OCI-LY3 (cell line): ENCODE measurements around the gene TMEM119.

Experiments used
- EZH2phosphoT487 ChIP-seq: fragments of 200-600 bp; shearing (Covaris generic); IDR thresholded peaks from 2 replicates; pipeline ENCODE4 v1.6.1; 2018; ENCODE audit warnings: antibody characterized with exemption, mixed run types, low read depth
- TF ChIP-seq, protein P1 (sequence below): fragments of 200-600, 300-600 bp; sonication (generic); IDR thresholded peaks from 2 replicates; pipeline ENCODE4 v1.5.1; 2014; ENCODE audit warnings: antibody characterized with exemption, low read length, low read depth

GRCh38 chr12:108551535-108551934 is 46.3 kb downstream of the TMEM119 start:
- TF ChIP-seq, protein P1, sequence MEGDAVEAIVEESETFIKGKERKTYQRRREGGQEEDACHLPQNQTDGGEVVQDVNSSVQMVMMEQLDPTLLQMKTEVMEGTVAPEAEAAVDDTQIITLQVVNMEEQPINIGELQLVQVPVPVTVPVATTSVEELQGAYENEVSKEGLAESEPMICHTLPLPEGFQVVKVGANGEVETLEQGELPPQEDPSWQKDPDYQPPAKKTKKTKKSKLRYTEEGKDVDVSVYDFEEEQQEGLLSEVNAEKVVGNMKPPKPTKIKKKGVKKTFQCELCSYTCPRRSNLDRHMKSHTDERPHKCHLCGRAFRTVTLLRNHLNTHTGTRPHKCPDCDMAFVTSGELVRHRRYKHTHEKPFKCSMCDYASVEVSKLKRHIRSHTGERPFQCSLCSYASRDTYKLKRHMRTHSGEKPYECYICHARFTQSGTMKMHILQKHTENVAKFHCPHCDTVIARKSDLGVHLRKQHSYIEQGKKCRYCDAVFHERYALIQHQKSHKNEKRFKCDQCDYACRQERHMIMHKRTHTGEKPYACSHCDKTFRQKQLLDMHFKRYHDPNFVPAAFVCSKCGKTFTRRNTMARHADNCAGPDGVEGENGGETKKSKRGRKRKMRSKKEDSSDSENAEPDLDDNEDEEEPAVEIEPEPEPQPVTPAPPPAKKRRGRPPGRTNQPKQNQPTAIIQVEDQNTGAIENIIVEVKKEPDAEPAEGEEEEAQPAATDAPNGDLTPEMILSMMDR, result no peak
- TF ChIP-seq EZH2phosphoT487, result no peak
